Skin of body (tissue), 2 donors: ENCODE results near the gene APCDD1. TPM values are rescaled to one million over a fixed set of nuclear protein-coding genes. Genes with fewer than 3 reads are reported as not detected.
A peak's percentile ranks its signal among the peaks of the same experiment; 100 is the strongest.
"Not testable (repeated sequence)": the region's sequence is repeated elsewhere in the genome, so short reads cannot be mapped to it uniquely, and the experiment has no call there.

Experiments used
- DNase-seq: peaks from one replicate; lab custom pipeline; 2025; lab: John Stamatoyannopoulos, UW
- total RNA-seq: library from RNA; depleted of rRNA; stranded (reverse); fragments of >200 nt; gene quantifications from one replicate; pipeline ENCODE4 v1.2.3, GENCODE V29; 2014

The APCDD1 gene
- total RNA-seq, 1 donor from 2014 or later, result 125 TPM

GRCh38 chr18:10461989-10462388 lies 7.6 kb downstream of the APCDD1 start:
- no peak for DNase-seq

- DNase-seq, result no peak
Measured at GRCh38 chr18:10462597-10462996, 8.2 kb downstream of the APCDD1 start.

GRCh38 chr18:10463096-10463495 lies 8.7 kb downstream of the APCDD1 start:
- DNase-seq, result no peak

- DNase-seq, result no peak
Measured at GRCh38 chr18:10463741-10464140, 9.3 kb downstream of the APCDD1 start.

- DNase-seq, result not testable (repeated sequence)
Measured at GRCh38 chr18:10464161-10464648, 9.8 kb downstream of the APCDD1 start.

GRCh38 chr18:10465174-10465939 lies 10.9 kb downstream of the APCDD1 start:
- peak; percentile 27 for DNase-seq

GRCh38 chr18:10470429-10470828 lies 16.0 kb downstream of the APCDD1 start:
- DNase-seq, result no peak

- DNase-seq, result no peak
Measured at GRCh38 chr18:10471574-10471973, 17.1 kb downstream of the APCDD1 start.

- no peak for DNase-seq
Measured at GRCh38 chr18:10473132-10473531, 18.7 kb downstream of the APCDD1 start.

GRCh38 chr18:10474309-10474708 lies 19.9 kb downstream of the APCDD1 start:
- no peak for DNase-seq

GRCh38 chr18:10475276-10475653 lies 20.8 kb downstream of the APCDD1 start:
- no peak for DNase-seq

GRCh38 chr18:10475654-10476291 lies 21.3 kb downstream of the APCDD1 start:
- DNase-seq, result no peak

- peak; percentile 85 for DNase-seq
Measured at GRCh38 chr18:10476338-10476791, 21.9 kb downstream of the APCDD1 start.

GRCh38 chr18:10477121-10477862 lies 22.9 kb downstream of the APCDD1 start:
- peak; percentile 12 for DNase-seq

GRCh38 chr18:10477863-10478260 lies 23.4 kb downstream of the APCDD1 start:
- no peak for DNase-seq

GRCh38 chr18:10481831-10482230 lies 27.4 kb downstream of the APCDD1 start:
- DNase-seq, result no peak

GRCh38 chr18:10482363-10482984 lies 28.0 kb downstream of the APCDD1 start:
- DNase-seq, result no peak

GRCh38 chr18:10482985-10483949 lies 28.8 kb downstream of the APCDD1 start:
- DNase-seq, result no peak

GRCh38 chr18:10485475-10485874 lies 31.0 kb downstream of the APCDD1 start:
- DNase-seq, result no peak

- no peak for DNase-seq
Measured at GRCh38 chr18:10486362-10486761, 31.9 kb downstream of the APCDD1 start.
